ENCODE results near the gene RSPRY1.

The RSPRY1 gene

GRCh38 chr16:57152096-57153093 is 33.7 kb upstream of the RSPRY1 start:
- no peak for TF ChIP-seq TAF1 (IDR thresholded peaks at IDR 0.05; ENCODE audit: low read depth)
- TF ChIP-seq CREB1 (IDR thresholded peaks at IDR 0.05; ENCODE audit: low read depth) = no peak
- no peak for TF ChIP-seq TEAD4 (IDR thresholded peaks at IDR 0.05)
- TF ChIP-seq REST (IDR thresholded peaks at IDR 0.05; ENCODE audit: low read depth) = no peak
- TF ChIP-seq FOXM1 (IDR thresholded peaks at IDR 0.05; ENCODE audit: borderline replicate concordance, low read depth) = no peak
- TF ChIP-seq NFIC (IDR thresholded peaks at IDR 0.05) = no peak

- no peak for TF ChIP-seq TEAD4 (IDR thresholded peaks at IDR 0.05)
Observed at GRCh38 chr16:57153841-57154240, 32.3 kb upstream of the RSPRY1 start.

GRCh38 chr16:57155702-57156350 is 30.3 kb upstream of the RSPRY1 start:
- no peak for TF ChIP-seq EP300 (IDR thresholded peaks at IDR 0.05; ENCODE audit: borderline replicate concordance)
- no peak for TF ChIP-seq TEAD4 (IDR thresholded peaks at IDR 0.05)
- TF ChIP-seq CEBPB (IDR thresholded peaks at IDR 0.05) = no peak
- no peak for TF ChIP-seq REST (IDR thresholded peaks at IDR 0.05; ENCODE audit: low read depth)
- no peak for TF ChIP-seq NFIC (IDR thresholded peaks at IDR 0.05)
- TF ChIP-seq EGR1 (IDR thresholded peaks at IDR 0.05) = no peak
- TF ChIP-seq RAD21 (IDR thresholded peaks at IDR 0.05; ENCODE audit: low read depth) = no peak
- TF ChIP-seq USF1 (IDR thresholded peaks at IDR 0.05) = no peak

- TF ChIP-seq USF1 (IDR thresholded peaks at IDR 0.05) (no peak), TEAD4 (IDR thresholded peaks at IDR 0.05) (no peak), TCF12 (IDR thresholded peaks at IDR 0.05; ENCODE audit: low read depth) (no peak), REST (IDR thresholded peaks at IDR 0.05; ENCODE audit: low read depth) (no peak), TAF1 (IDR thresholded peaks at IDR 0.05; ENCODE audit: low read depth) (no peak)
Observed at GRCh38 chr16:57156351-57156703, 29.8 kb upstream of the RSPRY1 start.

- TF ChIP-seq TAF1 (IDR thresholded peaks at IDR 0.05; ENCODE audit: low read depth) = no peak
- TF ChIP-seq TEAD4 (IDR thresholded peaks at IDR 0.05) = no peak
- no peak for TF ChIP-seq TCF12 (IDR thresholded peaks at IDR 0.05; ENCODE audit: low read depth)
- TF ChIP-seq USF1 (IDR thresholded peaks at IDR 0.05) = no peak
- TF ChIP-seq CEBPB (IDR thresholded peaks at IDR 0.05) = no peak
- no peak for TF ChIP-seq EGR1 (IDR thresholded peaks at IDR 0.05)
- no peak for TF ChIP-seq YY1 (IDR thresholded peaks at IDR 0.05; ENCODE audit: low read depth)
- TF ChIP-seq REST (IDR thresholded peaks at IDR 0.05; ENCODE audit: low read depth) = no peak
- TF ChIP-seq CREB1 (IDR thresholded peaks at IDR 0.05; ENCODE audit: low read depth) = no peak
- no peak for TF ChIP-seq ZBTB7A (IDR thresholded peaks at IDR 0.05; ENCODE audit: low read depth)
- no peak for TF ChIP-seq MAX (IDR thresholded peaks at IDR 0.05)
- TF ChIP-seq EP300 (IDR thresholded peaks at IDR 0.05; ENCODE audit: borderline replicate concordance) = no peak
- TF ChIP-seq FOXM1 (IDR thresholded peaks at IDR 0.05; ENCODE audit: borderline replicate concordance, low read depth) = no peak
Observed at GRCh38 chr16:57157533-57157932, 28.6 kb upstream of the RSPRY1 start.
